CD14-positive monocyte (primary cell): ENCODE results near the gene SLC17A5. TPM values are rescaled to one million over a fixed set of nuclear protein-coding genes. Genes with fewer than 3 reads are reported as not detected.
"Not testable (repeated sequence)": the region's sequence is repeated elsewhere in the genome, so short reads cannot be mapped to it uniquely, and the experiment has no call there.

Source experiments
- DNase-seq, 3 donors: peaks; one replicate each; pipeline ENCODE4 v3.0.0-alpha.2; 2011 to 2022
- H2AFZ ChIP-seq: 2 replicates; pipeline ENCODE4 v1.6.0; 2012; ENCODE audit warnings: mild to moderate bottlenecking, low read depth, low read length, inconsistent platforms; ENCODE audit not compliant: insufficient read depth, poor library complexity, severe bottlenecking
- H3K27ac ChIP-seq, 2 donors: 1 replicate in 1 of 2; 2 replicates in 1 of 2; pipeline ENCODE4 v1.5.1; 2012 to 2013; ENCODE audit warnings: low read length in 2 of 2, control low read depth in 1 of 2, inconsistent platforms in 1 of 2, low read depth in 1 of 2, mild to moderate bottlenecking in 1 of 2
- H3K27me3 ChIP-seq, 2 donors: one replicate each; pipeline versions ENCODE4 v1.6.0 to v1.6.1; 2011 to 2013; ENCODE audit warnings: low read length in 2 of 2; ENCODE audit not compliant: control insufficient read depth in 2 of 2, insufficient read depth in 2 of 2
- H3K36me3 ChIP-seq, 2 donors: replicated peaks in 1 of 2; 1 replicate in 1 of 2; 2 replicates in 1 of 2; pipeline versions ENCODE4 v1.5.1 to v1.6.1; 2012 to 2013; ENCODE audit warnings: low read length in 2 of 2, control low read depth in 1 of 2, inconsistent platforms in 1 of 2, mild to moderate bottlenecking in 1 of 2; ENCODE audit not compliant: insufficient read depth in 2 of 2, control insufficient read depth in 1 of 2
- H3K4me1 ChIP-seq, 2 donors: 1 replicate in 1 of 2; 2 replicates in 1 of 2; pipeline versions ENCODE4 v1.5.1 to v1.6.1; 2012 to 2013; ENCODE audit warnings: low read length in 2 of 2, control low read depth in 1 of 2, inconsistent platforms in 1 of 2, mild to moderate bottlenecking in 1 of 2, moderate library complexity in 1 of 2; ENCODE audit not compliant: insufficient read depth in 2 of 2, control insufficient read depth in 1 of 2
- H3K4me2 ChIP-seq: replicated peaks from 2 replicates; pipeline ENCODE3; 2012; ENCODE audit warnings: low read length, moderate library complexity, mild to moderate bottlenecking; ENCODE audit not compliant: poor library complexity, severe bottlenecking; ENCODE audit errors: extremely low read depth
- H3K4me3 ChIP-seq, 3 experiments: fragments of 200-600 bp in 1 of 3; sonication (generic) in 1 of 3; replicated peaks in 1 of 3; 1 replicate in 2 of 3; 2 replicates in 1 of 3; pipeline ENCODE4 v1.5.1; 2011 to 2013; ENCODE audit warnings: low read length in 3 of 3, mild to moderate bottlenecking in 3 of 3, control low read depth in 2 of 3, low read depth in 2 of 3, inconsistent platforms in 1 of 3, moderate library complexity in 1 of 3
- H3K79me2 ChIP-seq: 2 replicates; pipeline ENCODE4 v1.6.0; 2012; ENCODE audit warnings: mild to moderate bottlenecking, control low read depth, inconsistent platforms, low read length, moderate library complexity; ENCODE audit not compliant: insufficient read depth
- H3K9ac ChIP-seq: 2 replicates; pipeline ENCODE4 v1.6.0; 2017; ENCODE audit warnings: low read length, mild to moderate bottlenecking; ENCODE audit not compliant: insufficient read depth, poor library complexity, severe bottlenecking
- H3K9me3 ChIP-seq, 2 donors: replicated peaks in 1 of 2; 1 replicate in 1 of 2; 2 replicates in 1 of 2; pipeline versions ENCODE4 v1.5.1 to v1.6.1; 2012 to 2013; ENCODE audit warnings: low read length in 2 of 2, control low read depth in 1 of 2; ENCODE audit not compliant: control insufficient read depth in 1 of 2, insufficient read depth in 1 of 2
- H4K20me1 ChIP-seq: 2 replicates; pipeline ENCODE4 v1.6.0; 2012; ENCODE audit warnings: mild to moderate bottlenecking, low read length, control low read depth, moderate library complexity; ENCODE audit not compliant: insufficient read depth
- H3K27ac Mint-ChIP-seq, 7 donors: one replicate each; pipeline ENCODE4 v1.8.0; 2020; ENCODE audit warnings: mild to moderate bottlenecking in 7 of 7, mixed read lengths in 7 of 7, moderate library complexity in 6 of 7, inconsistent platforms in 2 of 7
- H3K27me3 Mint-ChIP-seq, 3 donors: one replicate each; pipeline ENCODE4 v1.8.0; 2021 to 2022; ENCODE audit warnings: low read depth in 3 of 3, mild to moderate bottlenecking in 3 of 3, mixed read lengths in 3 of 3, moderate library complexity in 3 of 3, inconsistent platforms in 1 of 3
- H3K36me3 Mint-ChIP-seq, 2 donors: one replicate each; pipeline ENCODE4 v1.8.0; 2020; ENCODE audit warnings: mixed read lengths in 2 of 2, inconsistent platforms in 1 of 2, mild to moderate bottlenecking in 1 of 2
- H3K4me1 Mint-ChIP-seq: one replicate; pipeline ENCODE4 v1.8.0; 2020; ENCODE audit warnings: mild to moderate bottlenecking, mixed read lengths
- H3K4me3 Mint-ChIP-seq, 2 donors: one replicate each; pipeline ENCODE4 v1.8.0; 2020; ENCODE audit warnings: mild to moderate bottlenecking in 2 of 2, mixed read lengths in 2 of 2, moderate library complexity in 1 of 2
- H3K9me3 Mint-ChIP-seq, 7 donors: one replicate each; pipeline ENCODE4 v1.8.0; 2020 to 2022; ENCODE audit warnings: mixed read lengths in 7 of 7, mild to moderate bottlenecking in 6 of 7, moderate library complexity in 6 of 7, inconsistent platforms in 2 of 7
- WGBS: methylation state at CpG from one replicate; pipeline ENCODE4 v1.1.5; 2013; ENCODE audit warnings: missing lambda C conversion rate; ENCODE audit not compliant: insufficient coverage; 5-methylcytosine and 5-hydroxymethylcytosine counted together
- intact Hi-C, 2 donors: fragments of 100-400 bp; cut with micrococcal nuclease; formaldehyde crosslinking; loops; one replicate each; pipeline versions ENCODE4 v1.15.0 to v1.15.1; 2023
- polyA plus RNA-seq, 3 donors: library from polyadenylated mRNA; depleted of rRNA in 1 of 3; unstranded in 2 of 3; stranded (reverse) in 1 of 3; fragments of 300-500 nt in 2 of 3; fragments of >200 nt in 1 of 3; fragmentation: Illumina TruSeq in 2 of 3; gene quantifications; 1 replicate in 2 of 3; 2 replicates in 1 of 3; pipeline ENCODE4 v1.2.3, GENCODE V29; 2012 to 2021
- TF ChIP-seq, protein P1 (sequence below): fragments of 200-600 bp; IDR thresholded peaks from one replicate; pipeline ENCODE4 v1.8.0; 2022; ENCODE audit warnings: antibody characterized with exemption, mild to moderate bottlenecking

SLC17A5 gene
- polyA plus RNA-seq, 3 donors = 5.3 to 11.6 (median 9.4) TPM

DNA sequence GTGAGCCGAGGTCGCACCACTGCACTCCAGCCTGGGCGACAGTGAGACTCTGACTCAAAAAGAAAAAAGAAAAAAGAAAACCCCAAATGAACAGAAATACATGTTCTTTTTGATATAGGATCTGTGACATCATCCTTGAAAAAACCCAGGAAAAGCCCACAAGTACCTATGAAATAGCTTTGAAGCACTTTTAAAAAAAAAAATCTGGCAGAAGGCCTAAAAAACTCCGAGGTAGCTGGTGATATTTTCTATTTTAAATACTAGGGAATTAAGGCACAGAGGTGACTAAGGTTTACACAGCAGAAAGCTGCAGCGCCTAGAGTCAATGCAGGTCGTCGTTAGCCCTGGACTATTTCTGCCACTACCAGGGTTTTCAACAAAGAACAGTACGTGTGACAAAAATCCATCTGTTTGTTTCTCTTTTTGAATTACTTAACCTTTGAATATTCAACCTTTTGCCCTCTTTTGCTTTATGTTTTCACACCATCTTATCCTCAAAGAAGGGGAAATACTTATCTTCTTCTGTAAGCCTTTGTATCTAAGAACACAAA lies 93.5 kb downstream of the SLC17A5 start:
- no peak overlapping the region for H3K27ac ChIP-seq
- H3K36me3 ChIP-seq = no peaks in the 10 kb centered on the region
- H3K4me2 ChIP-seq = no peak overlapping the region
- H3K27me3 ChIP-seq = no peaks in the 10 kb centered on the region
- TF ChIP-seq, protein P1, sequence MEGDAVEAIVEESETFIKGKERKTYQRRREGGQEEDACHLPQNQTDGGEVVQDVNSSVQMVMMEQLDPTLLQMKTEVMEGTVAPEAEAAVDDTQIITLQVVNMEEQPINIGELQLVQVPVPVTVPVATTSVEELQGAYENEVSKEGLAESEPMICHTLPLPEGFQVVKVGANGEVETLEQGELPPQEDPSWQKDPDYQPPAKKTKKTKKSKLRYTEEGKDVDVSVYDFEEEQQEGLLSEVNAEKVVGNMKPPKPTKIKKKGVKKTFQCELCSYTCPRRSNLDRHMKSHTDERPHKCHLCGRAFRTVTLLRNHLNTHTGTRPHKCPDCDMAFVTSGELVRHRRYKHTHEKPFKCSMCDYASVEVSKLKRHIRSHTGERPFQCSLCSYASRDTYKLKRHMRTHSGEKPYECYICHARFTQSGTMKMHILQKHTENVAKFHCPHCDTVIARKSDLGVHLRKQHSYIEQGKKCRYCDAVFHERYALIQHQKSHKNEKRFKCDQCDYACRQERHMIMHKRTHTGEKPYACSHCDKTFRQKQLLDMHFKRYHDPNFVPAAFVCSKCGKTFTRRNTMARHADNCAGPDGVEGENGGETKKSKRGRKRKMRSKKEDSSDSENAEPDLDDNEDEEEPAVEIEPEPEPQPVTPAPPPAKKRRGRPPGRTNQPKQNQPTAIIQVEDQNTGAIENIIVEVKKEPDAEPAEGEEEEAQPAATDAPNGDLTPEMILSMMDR = no peak
- H4K20me1 ChIP-seq = no peaks in the 10 kb centered on the region
- Mint-ChIP-seq H3K9me3 (no peaks in the 10 kb centered on the region), H3K4me3 (no peak overlapping the region), H3K27me3 (peaks cover 0 to 3% (median 1%) of the 10 kb centered on the region in 3 donors), H3K4me1 (peaks cover 9% of the 10 kb centered on the region), H3K27ac (peak overlapping the region in 3 of 7 donors; percentile 23 to 81 (median 53)), H3K36me3 (no peaks in the 10 kb centered on the region)
- H3K4me1 ChIP-seq = peaks cover 8 to 13% of the 10 kb centered on the region in 2 donors
- H2AFZ ChIP-seq = no peak overlapping the region
- no peak for DNase-seq
- 90% methylated on average over 7 of the region's 8 CpGs for WGBS
- H3K9me3 ChIP-seq = no peaks in the 10 kb centered on the region
- no peak overlapping the region for H3K9ac ChIP-seq
- intact Hi-C loops = no loop called here
- H3K79me2 ChIP-seq = no peaks in the 10 kb centered on the region
- no peak overlapping the region for H3K4me3 ChIP-seq

GRCh38 chr6:73559399-73559794 lies 94.4 kb downstream of the SLC17A5 start:
- H3K36me3 ChIP-seq, H3K9me3 ChIP-seq, H3K27me3 ChIP-seq, H3K27me3 Mint-ChIP-seq, H3K27ac ChIP-seq, H3K4me1 Mint-ChIP-seq, H4K20me1 ChIP-seq, intact Hi-C loops, H3K4me3 Mint-ChIP-seq, DNase-seq, H3K79me2 ChIP-seq, H3K9ac ChIP-seq, H3K4me3 ChIP-seq, H2AFZ ChIP-seq, H3K9me3 Mint-ChIP-seq, H3K4me2 ChIP-seq, H3K36me3 Mint-ChIP-seq: not testable (repeated sequence)
- H3K27ac Mint-ChIP-seq = peak overlapping the region in 1 of 7 donors; percentile 35
- peaks cover 8 to 13% of the 10 kb centered on the region in 2 donors for H3K4me1 ChIP-seq
- WGBS = 100% methylated on average over 6 of the region's 12 CpGs
